ENCODE results near the gene C1QTNF6. TPM values are rescaled to one million over a fixed set of nuclear protein-coding genes. Genes with fewer than 3 reads are reported as not detected.

C1QTNF6 gene
- total and polyA plus RNA-seq, 2 of the 4 experiments (the other 2 are of a cell fraction): 1.1 to 10.9 TPM

DNA sequence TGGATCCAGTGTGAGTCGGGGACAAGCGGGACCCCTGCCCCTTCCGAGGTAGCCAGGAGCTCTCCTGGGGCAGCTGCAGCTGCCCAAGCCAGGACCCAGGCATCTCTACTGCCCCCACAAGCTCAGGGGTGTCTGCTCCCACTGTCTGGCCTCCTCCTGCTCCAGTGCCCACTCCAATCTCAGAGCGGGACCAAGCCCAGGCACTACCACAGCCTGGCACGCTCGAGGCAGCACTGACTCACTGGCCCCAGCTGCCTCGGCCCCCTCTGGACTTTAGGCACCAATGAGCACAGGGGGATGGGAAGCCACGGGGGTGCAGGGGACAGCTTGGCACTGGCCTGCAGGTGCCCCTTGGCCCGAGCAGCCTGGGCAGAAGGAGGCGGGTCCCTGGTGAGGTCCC, 46.6 kb downstream of the C1QTNF6 start:
- H2BK20ac ChIP-seq (ENCODE audit: low read depth, low read length): no peak overlapping the region
- peak overlapping the region; percentile 32 for H2AFZ ChIP-seq (replicated peaks; ENCODE audit: low read length, poor library complexity)
- H2AK9ac ChIP-seq (replicated peaks; ENCODE audit: low read depth, low read length, poor library complexity): no peak overlapping the region
- no peak for TF ChIP-seq POLR2A (IDR thresholded peaks at IDR 0.05; ENCODE audit: low read depth, low read length)
- no peak overlapping the region for H2BK120ac ChIP-seq (ENCODE audit: low read depth, low read length)
- H3K9me3 ChIP-seq (ENCODE audit: control insufficient read depth, insufficient read depth, low read length): no peaks in the 10 kb centered on the region
- H2BK15ac ChIP-seq (ENCODE audit: low read depth, low read length): no peak overlapping the region
- no peak for DNase-seq
- H3K36me3 ChIP-seq (ENCODE audit: control insufficient read depth, insufficient read depth, low read length): no peaks in the 10 kb centered on the region
- no peak overlapping the region for H4K8ac ChIP-seq (ENCODE audit: low read depth in 2 of 2, low read length in 2 of 2)
- no peaks in the 10 kb centered on the region for H3K9me1 ChIP-seq (ENCODE audit: insufficient read depth, low read length)
- no peak overlapping the region for H3K4me3 ChIP-seq (ENCODE audit: insufficient read depth, low read depth, low read length)
- H3K27me3 ChIP-seq (ENCODE audit: control insufficient read depth, insufficient read depth, low read length): peaks cover 36% of the 10 kb centered on the region
- no peak overlapping the region for H2AK5ac ChIP-seq (ENCODE audit: low read depth, low read length)
- H3K79me1 ChIP-seq (ENCODE audit: low read depth in 1 of 2, low read length in 2 of 2): no peaks in the 10 kb centered on the region
- H3K18ac ChIP-seq (ENCODE audit: low read depth, low read length): no peak overlapping the region
- dilution Hi-C loops (cut with HindIII; ENCODE audit: low sequenced_read_pairs, unreplicated experiment) (no loop called here), intact Hi-C loops (cut with micrococcal nuclease) (no loop called here), in situ Hi-C loops (cut with MboI; ENCODE audit: low sequenced_read_pairs) (no loop called here)
- no peak overlapping the region for H3K4me2 ChIP-seq (ENCODE audit: low read depth, low read length)
- H3K4me1 ChIP-seq (ENCODE audit: control insufficient read depth, insufficient read depth, low read length): peaks cover 2% of the 10 kb centered on the region; the same call in 1 of the 2 replicates
- H3K14ac ChIP-seq (replicated peaks; ENCODE audit: low read depth, low read length): no peak overlapping the region
- H3K4ac ChIP-seq (ENCODE audit: low read depth, low read length): no peak overlapping the region
- no peak overlapping the region for H3K56ac ChIP-seq (ENCODE audit: extremely low read depth, insufficient read depth, low read length)
- POLR2A ChIA-PET (ENCODE audit: unreplicated experiment): no interaction called here
- 74% methylated on average over 4 of the region's 10 CpGs; no CpG with 5 or more reads in 1 of the 2 experiments for WGBS, 2 experiments (ENCODE audit: extremely low coverage in 2 of 2, insufficient read length in 1 of 2)
- H2BK5ac ChIP-seq (ENCODE audit: low read depth, low read length, poor library complexity, severe bottlenecking): no peak overlapping the region
- H3K23ac ChIP-seq (ENCODE audit: low read depth, low read length): no peak overlapping the region
- ATAC-seq (ENCODE audit: low read depth): no peak
- H3K27ac ChIP-seq (ENCODE audit: insufficient read depth, low read length): no peak overlapping the region
- H4K5ac ChIP-seq (ENCODE audit: low read depth, low read length): no peak overlapping the region
- BruUV-seq (replicated peaks): no TSS peak
- H4K91ac ChIP-seq (ENCODE audit: insufficient read depth, low read depth, low read length): no peak overlapping the region
- H3K9ac ChIP-seq (ENCODE audit: low read depth, low read length): no peak overlapping the region
- CTCF ChIA-PET: no interaction called here
- H4K20me1 ChIP-seq (ENCODE audit: insufficient read depth, low read length): no peaks in the 10 kb centered on the region
